ENCODE measurements around the gene HEPHL1.

GRCh38 chr11:94152678-94153065 is 131.5 kb downstream of the HEPHL1 start:
- TF ChIP-seq CTCF (conservative IDR thresholded peaks at IDR 0.05 in 1 of 2, IDR thresholded peaks at IDR 0.05 in 1 of 2; ENCODE audit: extremely low read depth in 1 of 2, insufficient read depth in 1 of 2, low read depth in 1 of 2, low read length in 2 of 2) = no peak
- no peak for TF ChIP-seq EZH2 (IDR thresholded peaks at IDR 0.05; ENCODE audit: borderline replicate concordance, low read length)

Measured in mammary epithelial cell (primary cell).